Natural killer cell (primary cell): ENCODE measurements around the gene TRIM2. TPM values are rescaled to one million over a fixed set of nuclear protein-coding genes. Genes with fewer than 3 reads are reported as not detected.

Experiments used
- ATAC-seq, 3 donors: fragments of 150-1000 bp in 2 of 3; fragments of 200-7000 bp in 1 of 3; cut with Tn5 transposase; 1 replicate in 1 of 3; 2 replicates in 2 of 3; pipeline ENCODE4 v1.10.0; 2021; ENCODE audit warnings: mild to moderate bottlenecking in 2 of 3, moderate library complexity in 2 of 3
- DNase-seq, 2 donors: peaks; one replicate each; pipeline versions ENCODE4 v3.0.0 to v3.0.0-alpha.2; 2013 to 2021; ENCODE audit warnings: mixed read lengths in 1 of 2
- H3K27ac ChIP-seq: one replicate; pipeline ENCODE4 v1.5.1; 2013; ENCODE audit warnings: mild to moderate bottlenecking, low read length
- H3K27me3 ChIP-seq: one replicate; pipeline ENCODE4 v1.6.1; 2013; ENCODE audit warnings: low read length; ENCODE audit not compliant: control insufficient read depth, insufficient read depth
- H3K36me3 ChIP-seq: one replicate; pipeline ENCODE4 v1.6.1; 2013; ENCODE audit warnings: low read length; ENCODE audit not compliant: control insufficient read depth, insufficient read depth
- H3K4me1 ChIP-seq: one replicate; pipeline ENCODE4 v1.6.1; 2013; ENCODE audit warnings: low read length; ENCODE audit not compliant: control insufficient read depth, insufficient read depth
- H3K4me3 ChIP-seq: one replicate; pipeline ENCODE4 v1.5.1; 2013; ENCODE audit warnings: low read length
- H3K9me3 ChIP-seq: one replicate; pipeline ENCODE4 v1.6.1; 2013; ENCODE audit warnings: low read length; ENCODE audit not compliant: control insufficient read depth, insufficient read depth
- H3K27ac Mint-ChIP-seq, 2 donors: one replicate each; pipeline ENCODE4 v1.8.0; 2022; ENCODE audit warnings: mild to moderate bottlenecking in 2 of 2, mixed read lengths in 2 of 2, moderate library complexity in 1 of 2
- H3K27me3 Mint-ChIP-seq, 2 donors: one replicate each; pipeline ENCODE4 v1.8.0; 2022; ENCODE audit warnings: low read depth in 2 of 2, mixed read lengths in 2 of 2
- H3K36me3 Mint-ChIP-seq: one replicate; pipeline ENCODE4 v1.8.0; 2022; ENCODE audit warnings: mixed read lengths
- H3K4me1 Mint-ChIP-seq, 2 donors: one replicate each; pipeline ENCODE4 v1.8.0; 2022; ENCODE audit warnings: mixed read lengths in 2 of 2
- H3K4me3 Mint-ChIP-seq: one replicate; pipeline ENCODE4 v1.8.0; 2022; ENCODE audit warnings: mild to moderate bottlenecking, moderate library complexity, mixed read lengths
- H3K9me3 Mint-ChIP-seq, 2 donors: one replicate each; pipeline ENCODE4 v1.8.0; 2022; ENCODE audit warnings: mixed read lengths in 2 of 2
- CTCF ChIP-seq: fragments of 200-600 bp; IDR thresholded peaks from one replicate; pipeline ENCODE4 v1.8.0; 2022; ENCODE audit warnings: antibody characterized with exemption
- WGBS: methylation state at CpG from one replicate; pipeline ENCODE4 v1.1.7; 2013; ENCODE audit warnings: missing lambda C conversion rate; ENCODE audit not compliant: insufficient coverage; 5-methylcytosine and 5-hydroxymethylcytosine counted together
- intact Hi-C: fragments of 100-400 bp; cut with micrococcal nuclease; formaldehyde crosslinking; loops from one replicate; pipeline ENCODE4 v1.14.2; 2022
- total RNA-seq, 4 donors: library from RNA; stranded (reverse); fragments of 120-200 nt in 1 of 4; gene quantifications; one replicate each; pipeline versions ENCODE4 v1.2.3 to v1.2.4, GENCODE V29; 2013 to 2022

Gene TRIM2
- total RNA-seq, 3 donors from 2014 or later (not counting 1 experiment from before 2014, with no cell fraction given) = 0.11 TPM; not detected in 2

- DNase-seq = peak in 1 of 2 donors; percentile 20
- peak in 1 of 3 donors; percentile 28 for ATAC-seq
These were observed 52.9 kb downstream of the TRIM2 start for GRCh38 chr4:153257151-153257620.

GRCh38 chr4:153257991-153258390 lies 53.7 kb downstream of the TRIM2 start:
- no peak for ATAC-seq
- 83% methylated on average over 4 of the region's 5 CpGs for WGBS
- Mint-ChIP-seq H3K9me3 (no peaks in the 10 kb centered on the region), H3K4me1 (no peaks in the 10 kb centered on the region), H3K4me3 (no peak overlapping the region), H3K27me3 (peaks cover 19 to 20% of the 10 kb centered on the region in 2 donors), H3K27ac (no peak overlapping the region), H3K36me3 (no peaks in the 10 kb centered on the region)
- H3K4me3 ChIP-seq = no peak overlapping the region
- intact Hi-C loops = no loop called here
- H3K4me1 ChIP-seq = peaks cover 4% of the 10 kb centered on the region
- peaks cover 23% of the 10 kb centered on the region for H3K27me3 ChIP-seq
- no peaks in the 10 kb centered on the region for H3K9me3 ChIP-seq
- DNase-seq = no peak
- no peak for TF ChIP-seq CTCF
- no peaks in the 10 kb centered on the region for H3K36me3 ChIP-seq
- no peak overlapping the region for H3K27ac ChIP-seq

More at GRCh38 chr4:153257151-153257620, 52.9 kb downstream of the TRIM2 start:
- H3K9me3 Mint-ChIP-seq = no peaks in the 10 kb centered on the region
- intact Hi-C loops = no loop called here
- peaks cover 4% of the 10 kb centered on the region for H3K4me1 ChIP-seq
- H3K4me1 Mint-ChIP-seq = no peaks in the 10 kb centered on the region
- no peak overlapping the region for H3K4me3 ChIP-seq
- no peak for TF ChIP-seq CTCF
- no peak overlapping the region for H3K27ac Mint-ChIP-seq
- 22% methylated on average over 11 of the region's 11 CpGs for WGBS
- no peaks in the 10 kb centered on the region for H3K36me3 Mint-ChIP-seq
- H3K27me3 ChIP-seq = peaks cover 23% of the 10 kb centered on the region
- peaks cover 20 to 23% of the 10 kb centered on the region in 2 donors for H3K27me3 Mint-ChIP-seq
- no peak overlapping the region for H3K4me3 Mint-ChIP-seq
- no peaks in the 10 kb centered on the region for H3K9me3 ChIP-seq
- H3K27ac ChIP-seq = no peak overlapping the region
- H3K36me3 ChIP-seq = no peaks in the 10 kb centered on the region

- intact Hi-C loops = no loop called here
- Mint-ChIP-seq H3K9me3 (no peaks in the 10 kb centered on the region), H3K36me3 (no peaks in the 10 kb centered on the region), H3K27me3 (peaks cover 19 to 20% of the 10 kb centered on the region in 2 donors), H3K4me3 (no peak overlapping the region), H3K4me1 (no peaks in the 10 kb centered on the region), H3K27ac (no peak overlapping the region)
- Histone ChIP-seq H3K4me3 (no peak overlapping the region), H3K9me3 (no peaks in the 10 kb centered on the region), H3K27me3 (peaks cover 23% of the 10 kb centered on the region), H3K4me1 (peaks cover 4% of the 10 kb centered on the region), H3K36me3 (no peaks in the 10 kb centered on the region), H3K27ac (no peak overlapping the region)
- TF ChIP-seq CTCF = no peak
- no peak for ATAC-seq
- WGBS = 100% methylated on average over 2 of the region's 4 CpGs
- no peak for DNase-seq
These were observed 54.5 kb downstream of the TRIM2 start for GRCh38 chr4:153258750-153259149.

- H3K27ac Mint-ChIP-seq = no peak overlapping the region
- H3K4me3 Mint-ChIP-seq = no peak overlapping the region
- peaks cover 19% of the 10 kb centered on the region in 2 donors for H3K27me3 Mint-ChIP-seq
- no peak overlapping the region for H3K4me3 ChIP-seq
- no peak for DNase-seq
- H3K9me3 ChIP-seq = no peaks in the 10 kb centered on the region
- WGBS = 60% methylated on average over 1 of the region's 4 CpGs
- no peaks in the 10 kb centered on the region for H3K9me3 Mint-ChIP-seq
- H3K27me3 ChIP-seq = peaks cover 23% of the 10 kb centered on the region
- no peaks in the 10 kb centered on the region for H3K36me3 Mint-ChIP-seq
- H3K4me1 ChIP-seq = peaks cover 4% of the 10 kb centered on the region
- H3K4me1 Mint-ChIP-seq = no peaks in the 10 kb centered on the region
- intact Hi-C loops = no loop called here
- TF ChIP-seq CTCF = no peak
- no peak overlapping the region for H3K27ac ChIP-seq
- ATAC-seq = no peak
- no peaks in the 10 kb centered on the region for H3K36me3 ChIP-seq
These were observed 55.4 kb downstream of the TRIM2 start for GRCh38 chr4:153259661-153260060.
